Activated CD4-positive, alpha-beta T cell treated with anti-CD3 and anti-CD28 coated beads, Interleukin-2, amount 50 U/mL, for 48 hours (primary cell): ENCODE data around the gene CSTF3.
"Not testable (repeated sequence)": the region's sequence is repeated elsewhere in the genome, so short reads cannot be mapped to it uniquely, and the experiment has no call there.

Experiments
- DNase-seq, 2 experiments: peaks; one replicate each; pipeline ENCODE4 v3.0.0-alpha.2; 2020

Gene CSTF3

GRCh38 chr11:33160136-33160535, 1.1 kb downstream of the CSTF3 start:
- DNase-seq = no peak

- not testable (repeated sequence) for DNase-seq
Observed at GRCh38 chr11:33159378-33159867, 1.9 kb downstream of the CSTF3 start.

GRCh38 chr11:33158596-33159275, 2.5 kb downstream of the CSTF3 start:
- DNase-seq = no peak

- DNase-seq = no peak
Observed at GRCh38 chr11:33157103-33158027, 3.9 kb downstream of the CSTF3 start.

- no peak for DNase-seq
Observed at GRCh38 chr11:33151399-33151798, 9.9 kb downstream of the CSTF3 start.

GRCh38 chr11:33147559-33147958, 13.7 kb downstream of the CSTF3 start:
- no peak for DNase-seq

GRCh38 chr11:33135768-33136443, 25.4 kb downstream of the CSTF3 start:
- no peak for DNase-seq

- no peak for DNase-seq
Observed at GRCh38 chr11:33135216-33135615, 26.1 kb downstream of the CSTF3 start.

- DNase-seq = no peak
Observed at GRCh38 chr11:33134276-33134675, 27.0 kb downstream of the CSTF3 start.

- no peak for DNase-seq
Observed at GRCh38 chr11:33133761-33134160, 27.5 kb downstream of the CSTF3 start.

- DNase-seq = no peak
Observed at GRCh38 chr11:33132510-33132909, 28.8 kb downstream of the CSTF3 start.

- DNase-seq = no peak
Observed at GRCh38 chr11:33128739-33129138, 32.5 kb downstream of the CSTF3 start.

- DNase-seq = no peak
Observed at GRCh38 chr11:33125611-33126010, 35.7 kb downstream of the CSTF3 start.

GRCh38 chr11:33125025-33125424, 36.3 kb downstream of the CSTF3 start:
- DNase-seq = no peak

- DNase-seq = not testable (repeated sequence)
Observed at GRCh38 chr11:33122696-33123095, 38.6 kb downstream of the CSTF3 start.

- no peak for DNase-seq
Observed at GRCh38 chr11:33116535-33116934, 44.7 kb downstream of the CSTF3 start.

GRCh38 chr11:33110083-33110482, 51.2 kb downstream of the CSTF3 start:
- DNase-seq = no peak

GRCh38 chr11:33109294-33109895, 51.9 kb downstream of the CSTF3 start:
- no peak for DNase-seq

- DNase-seq = no peak
Observed at GRCh38 chr11:33103836-33104235, 57.4 kb downstream of the CSTF3 start.

- no peak for DNase-seq
Observed at GRCh38 chr11:33094157-33094556, 67.1 kb downstream of the CSTF3 start.

- DNase-seq = no peak
Observed at GRCh38 chr11:33089776-33090175, 71.5 kb downstream of the CSTF3 start.

GRCh38 chr11:33086017-33086416, 75.3 kb downstream of the CSTF3 start:
- DNase-seq = no peak

GRCh38 chr11:33083918-33084317, 77.4 kb downstream of the CSTF3 start:
- DNase-seq = no peak
